GM21526 (cell line): ENCODE data around the gene COL10A1.
"Not testable (repeated sequence)": the region's sequence is repeated elsewhere in the genome, so short reads cannot be mapped to it uniquely, and the experiment has no call there.

ENCODE experiments used
- ATAC-seq: cut with Tn5 transposase; IDR thresholded peaks from one replicate; pipeline ENCODE4 v1.9.1; 2021; ENCODE audit warnings: moderate library complexity; ENCODE audit not compliant: unreplicated experiment, low FRiP score

The COL10A1 gene

DNA sequence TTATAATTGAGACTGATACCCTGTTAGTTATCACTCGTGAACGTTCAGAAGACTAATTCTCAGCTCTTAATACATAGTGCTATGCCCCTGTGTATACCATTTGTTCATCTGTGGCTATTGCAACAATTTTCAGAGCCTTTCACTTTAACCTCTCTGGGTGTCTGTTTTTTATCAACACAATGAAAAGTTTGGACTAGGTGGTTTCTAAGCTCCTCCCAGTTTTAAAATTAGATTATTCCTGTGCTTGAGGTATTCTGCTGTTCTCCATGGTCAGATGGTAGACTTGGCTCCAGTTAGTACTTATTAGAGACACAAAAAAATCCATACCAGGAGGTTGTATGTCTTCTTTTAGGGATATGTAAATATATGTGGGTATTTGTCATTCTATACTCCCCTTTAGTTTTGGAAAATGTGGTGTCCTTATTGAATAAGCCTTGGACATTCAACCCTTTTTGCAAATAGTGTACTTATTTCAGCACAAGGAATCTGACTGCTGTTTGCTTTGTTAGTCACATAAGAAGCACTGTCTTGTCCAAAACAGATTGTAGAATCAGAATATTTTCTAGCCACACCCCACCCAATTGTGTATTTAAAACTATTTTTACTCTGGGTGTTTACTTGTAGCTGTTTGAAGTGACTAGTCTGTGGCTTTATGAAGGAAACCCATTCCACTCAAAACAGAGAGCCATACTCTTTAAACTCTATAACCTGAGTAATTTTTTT is 2.0 kb upstream of the COL10A1 start:
- no peak for ATAC-seq

GRCh38 chr6:116120430-116120829 is 5.5 kb downstream of the COL10A1 start:
- ATAC-seq, result no peak

DNA sequence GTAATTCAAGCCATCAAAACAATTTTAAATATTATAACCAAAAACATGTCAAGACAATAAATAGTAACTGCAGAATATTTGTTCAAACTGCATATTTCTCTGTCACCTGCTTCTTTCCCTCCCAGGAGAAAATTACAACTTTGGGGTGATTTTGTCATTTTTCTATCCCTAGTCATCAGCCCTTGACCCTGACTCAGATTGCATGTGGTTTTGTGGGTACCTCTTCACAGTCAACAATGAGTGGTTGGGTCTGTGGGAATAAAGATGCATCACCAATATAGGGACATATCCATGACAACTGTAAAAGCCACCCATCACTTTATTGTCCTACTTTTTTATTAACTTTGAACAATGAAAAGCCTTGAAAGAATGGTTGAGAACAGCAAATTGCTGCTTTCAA is 7.3 kb downstream of the COL10A1 start:
- ATAC-seq, result no peak

DNA sequence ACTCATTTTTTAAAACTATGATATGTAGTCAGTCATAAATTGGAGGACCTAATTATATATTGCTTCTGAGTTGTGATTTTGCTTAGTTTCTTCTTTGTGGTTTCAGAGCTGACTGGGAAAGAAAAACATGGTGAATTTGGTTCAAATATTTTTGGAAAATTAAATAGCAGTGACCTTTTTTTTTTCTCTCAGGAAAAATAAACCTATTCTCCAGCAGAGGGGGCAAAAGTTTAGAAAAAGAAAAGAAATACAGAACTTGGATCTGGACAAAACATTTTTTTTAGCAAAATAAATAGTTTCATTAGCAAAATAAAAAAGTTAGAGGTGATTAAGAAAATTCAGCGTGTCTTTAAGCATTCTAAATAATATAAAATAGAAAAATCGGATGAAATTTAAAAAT is 10.2 kb downstream of the COL10A1 start:
- no peak for ATAC-seq

DNA sequence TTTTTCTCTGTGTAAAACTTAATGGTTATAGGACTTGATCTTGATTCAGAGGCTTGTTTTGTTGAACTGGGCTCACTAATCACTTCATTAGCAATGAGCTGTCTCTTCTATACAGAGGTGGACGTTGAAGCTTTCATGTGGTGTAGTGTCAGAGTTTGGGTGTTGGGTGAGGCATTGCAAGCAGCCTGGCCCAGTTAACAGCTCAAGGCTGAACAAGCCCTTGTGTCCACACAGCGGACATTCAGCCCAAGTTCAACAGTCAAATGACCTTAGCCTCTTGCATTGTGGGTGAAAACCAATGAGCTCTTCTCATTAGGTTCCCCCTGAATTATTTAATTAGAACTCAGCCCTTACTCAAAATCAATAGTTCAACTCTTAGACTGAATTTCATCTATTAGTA is 12.5 kb downstream of the COL10A1 start:
- no peak for ATAC-seq

- peak; percentile 55 for ATAC-seq
These were observed 14.1 kb downstream of the COL10A1 start for GRCh38 chr6:116111552-116112528.

DNA sequence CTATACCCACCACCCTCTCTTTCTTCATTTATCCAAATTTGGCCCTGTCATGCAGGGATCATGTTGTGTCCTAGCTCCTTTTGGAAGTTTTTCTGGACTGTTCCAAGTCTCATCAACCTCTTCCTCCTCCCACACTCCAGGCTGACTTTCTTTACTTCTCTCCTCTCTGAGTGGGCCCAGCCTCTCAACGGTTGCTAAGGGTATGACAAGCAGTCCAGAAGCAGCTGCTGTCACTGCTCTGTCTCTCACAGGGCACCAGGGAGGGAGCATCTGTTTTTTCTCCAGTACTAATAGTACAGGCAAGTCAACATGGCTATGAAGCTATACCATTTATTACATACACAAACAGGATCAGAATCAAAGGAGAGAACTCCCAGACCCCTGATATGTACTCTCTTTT is 17.1 kb downstream of the COL10A1 start:
- no peak for ATAC-seq

- no peak for ATAC-seq
These were observed 19.8 kb downstream of the COL10A1 start for GRCh38 chr6:116106146-116106545.

DNA sequence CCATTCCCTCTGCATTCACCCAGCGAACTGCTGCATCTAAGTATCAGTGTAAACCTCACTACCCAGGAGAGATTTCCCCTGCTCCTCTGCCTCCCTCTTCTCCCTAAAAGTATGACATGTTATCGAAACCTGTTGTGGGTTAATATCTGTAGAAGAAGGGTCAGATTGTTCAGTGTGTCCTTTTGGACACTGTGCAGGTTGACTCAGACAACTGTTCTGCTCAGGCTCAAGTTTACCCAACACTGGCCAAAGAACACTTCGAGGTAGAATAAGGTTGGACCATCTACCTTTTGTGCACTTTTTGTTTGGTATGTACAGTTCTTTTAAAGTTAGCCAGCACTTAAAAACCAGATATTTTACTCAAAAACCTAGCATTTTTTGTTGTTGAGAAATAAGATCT is 20.7 kb downstream of the COL10A1 start:
- no peak for ATAC-seq

DNA sequence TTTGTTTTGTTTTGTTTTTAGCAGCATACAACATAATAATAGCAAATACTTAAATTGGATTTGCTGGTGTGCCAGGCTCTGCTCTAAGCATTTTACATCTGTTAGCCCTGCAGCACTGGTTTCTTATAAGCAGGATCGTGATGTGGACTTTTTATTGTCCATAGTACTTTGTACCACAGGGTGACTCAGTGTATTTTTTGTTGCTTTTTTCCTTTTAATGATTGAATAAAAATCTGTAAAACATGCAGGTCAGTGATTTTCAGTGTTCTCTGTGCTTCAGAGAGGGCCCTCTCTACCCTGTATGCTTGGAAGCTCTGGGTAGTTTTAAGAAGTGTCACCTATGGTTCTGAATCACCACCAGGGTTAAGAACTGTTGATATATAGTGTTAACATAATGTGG is 21.3 kb downstream of the COL10A1 start:
- no peak for ATAC-seq

- no peak for ATAC-seq
These were observed 23.1 kb downstream of the COL10A1 start for GRCh38 chr6:116102873-116103272.

GRCh38 chr6:116101790-116102189 is 24.1 kb downstream of the COL10A1 start:
- ATAC-seq, result no peak

DNA sequence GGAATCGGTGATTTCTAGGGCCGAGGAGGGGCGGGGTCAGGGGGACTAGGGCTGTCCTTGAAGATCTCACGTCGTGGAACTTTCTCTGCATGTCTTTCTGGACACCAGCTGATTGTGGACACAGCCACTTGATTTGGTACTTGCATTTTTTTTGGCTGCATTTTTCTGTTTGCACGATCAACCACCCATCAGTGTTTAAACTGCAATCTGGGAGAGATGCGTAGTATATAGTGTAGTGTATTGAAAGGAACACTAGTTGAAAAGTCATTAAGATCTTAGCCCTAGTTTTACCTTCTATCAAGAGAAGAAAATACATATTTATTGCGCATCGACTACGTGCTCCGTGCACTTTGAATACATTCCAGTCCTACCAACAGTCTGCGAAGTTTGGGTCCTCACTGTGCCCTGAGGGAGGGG is 24.6 kb downstream of the COL10A1 start:
- no peak for ATAC-seq

DNA sequence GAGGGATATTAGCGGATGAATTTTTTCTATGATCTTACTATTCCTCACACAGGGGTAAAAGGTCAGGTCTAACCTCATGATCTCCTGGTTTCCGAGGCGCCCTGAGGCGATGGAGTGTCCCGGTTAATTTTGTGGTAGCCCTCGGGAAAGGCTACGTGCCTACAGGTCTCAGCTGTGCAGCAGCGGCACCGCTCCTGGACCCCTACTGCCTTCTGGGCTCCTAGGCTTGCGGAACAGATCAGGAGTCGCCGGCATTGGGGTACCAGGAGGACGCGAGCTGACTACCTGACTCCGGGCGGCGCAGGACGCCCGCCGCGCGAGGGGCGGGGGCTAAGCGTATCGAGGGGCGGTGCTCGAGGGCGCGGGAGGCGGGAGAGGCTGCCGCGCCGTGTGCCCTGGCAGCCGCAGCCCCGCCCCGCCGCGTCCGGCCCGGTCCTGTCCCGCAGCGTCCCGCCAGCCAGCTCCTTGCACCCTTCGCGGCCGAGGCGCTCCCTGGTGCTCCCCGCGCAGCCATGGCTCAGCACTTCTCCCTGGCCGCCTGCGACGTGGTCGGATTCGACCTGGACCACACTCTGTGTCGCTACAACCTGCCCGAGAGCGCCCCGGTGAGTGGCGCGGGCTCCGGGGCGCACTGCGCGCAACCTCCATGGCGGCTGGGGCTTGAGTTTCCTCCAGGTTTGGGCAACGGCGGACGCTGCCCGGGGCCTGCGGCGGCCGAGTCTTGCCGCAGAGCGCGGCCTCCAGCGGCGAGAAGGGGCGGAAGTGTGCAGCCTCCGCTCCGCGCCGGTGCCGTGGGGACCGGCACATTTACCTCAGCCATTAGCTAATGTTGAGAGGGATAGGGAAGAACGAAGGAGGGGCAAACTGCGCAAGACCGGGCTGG is 25.3 kb downstream of the COL10A1 start, which contains the start of gene NT5DC1:
NT5DC1 (plus strand) TSS at position 435 of the 883 bp plus-strand sequence; CDS start at position 513, 78 bp downstream.
- ATAC-seq, result peak; percentile 90

- ATAC-seq, result no peak
These were observed 26.9 kb downstream of the COL10A1 start for GRCh38 chr6:116099036-116099435.

DNA sequence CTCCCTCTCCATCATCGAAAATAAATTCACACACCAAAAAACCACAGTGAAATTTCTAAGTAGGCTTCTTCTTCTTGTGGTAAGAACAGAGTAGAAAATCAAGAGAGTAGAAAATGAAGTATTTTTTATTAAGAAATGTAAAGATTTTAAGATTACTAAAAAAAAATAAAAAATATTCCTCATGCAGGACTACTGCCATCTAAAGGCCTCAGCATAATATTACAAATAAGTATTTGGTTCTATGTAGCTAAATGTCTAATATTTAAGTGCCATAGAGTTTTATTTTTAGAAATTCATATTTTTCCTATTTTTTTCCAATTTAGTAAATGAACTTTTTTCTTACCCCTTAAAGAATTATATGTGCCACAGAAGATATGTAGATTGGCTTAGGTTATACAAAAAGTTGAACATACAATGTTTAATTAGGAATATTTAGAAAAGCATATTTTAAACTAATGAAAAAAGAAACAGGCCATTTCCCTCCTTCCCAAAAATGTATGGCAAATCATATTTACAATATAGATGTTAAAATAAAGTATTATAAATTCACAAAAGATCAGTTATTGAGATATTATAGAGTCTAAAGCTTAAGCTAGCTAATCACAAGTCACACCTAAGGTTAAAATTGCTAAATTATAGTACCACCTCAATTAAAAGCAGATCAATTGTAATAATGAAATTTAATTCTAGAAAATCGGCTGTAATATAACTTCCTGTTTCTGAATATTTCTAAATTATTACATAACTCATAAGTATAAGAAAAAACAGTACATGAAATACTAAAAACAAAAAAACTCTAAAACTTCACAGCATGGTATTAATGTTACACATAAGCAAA is 28.7 kb downstream of the COL10A1 start:
- ATAC-seq, result no peak

GRCh38 chr6:116096048-116096759 is 29.7 kb downstream of the COL10A1 start:
- not testable (repeated sequence) for ATAC-seq

- ATAC-seq, result no peak
These were observed 31.9 kb downstream of the COL10A1 start for GRCh38 chr6:116094041-116094440.

DNA sequence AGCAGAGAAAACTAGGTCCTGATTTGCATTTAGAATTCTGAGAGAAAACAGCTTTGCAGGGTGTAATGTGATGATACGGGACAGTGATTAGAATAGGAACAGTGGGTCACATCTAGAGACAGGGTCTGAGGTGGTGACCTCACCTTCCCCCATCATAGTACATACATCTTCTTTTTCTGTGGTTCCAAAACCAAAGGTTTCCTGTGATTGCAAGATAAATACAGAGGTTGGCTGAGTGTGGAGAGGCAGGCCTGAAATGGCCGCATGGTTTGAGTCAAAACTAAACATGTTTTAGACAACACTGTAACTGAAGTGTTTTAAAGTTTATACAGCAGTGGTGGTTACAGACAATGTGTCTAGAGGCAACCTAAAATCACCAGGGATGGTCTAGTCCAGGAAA is 35.7 kb downstream of the COL10A1 start:
- ATAC-seq, result peak; percentile 55
